ENCODE measurements around the gene PIM3.

Gene PIM3

DNA sequence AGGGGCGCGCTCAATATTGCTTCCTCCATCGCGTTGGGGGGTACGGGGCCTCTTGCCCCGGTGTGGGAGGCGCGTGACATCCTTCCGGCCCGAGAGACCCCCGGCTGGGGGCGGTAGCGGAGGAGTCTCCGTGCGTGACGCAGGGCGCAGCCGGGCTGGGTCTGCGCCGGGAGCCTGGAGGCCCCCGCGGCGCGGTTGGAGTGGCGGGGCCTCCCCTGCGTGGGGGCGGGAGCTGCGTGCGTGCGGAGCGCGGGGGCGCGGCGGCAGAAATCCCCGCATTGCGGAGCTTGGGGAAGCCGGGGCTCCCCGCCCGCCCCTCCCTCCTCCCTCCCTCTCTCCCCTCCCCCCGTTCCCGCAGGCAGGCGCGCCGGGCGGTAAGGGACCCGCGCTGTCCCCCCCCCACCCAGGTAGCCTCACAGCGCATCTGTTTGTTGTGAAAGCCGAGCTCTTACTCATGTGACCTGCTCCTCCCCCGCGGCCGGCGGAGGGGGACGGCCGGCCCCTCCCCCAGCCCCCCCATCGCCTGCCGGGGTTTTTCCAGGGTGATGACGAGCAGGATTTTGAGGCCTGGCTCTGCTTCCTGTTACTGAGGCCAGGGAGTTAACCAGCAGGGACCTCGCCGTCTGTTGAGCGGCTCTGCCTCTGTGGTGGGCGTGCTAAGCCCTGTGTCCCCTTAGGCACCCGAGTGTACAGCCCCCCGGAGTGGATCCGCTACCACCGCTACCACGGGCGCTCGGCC is 1.6 kb downstream of the PIM3 start:
- DNase-seq (ENCODE audit: low read depth) = no peak
- H3K4me3 ChIP-seq (ENCODE audit: low read depth, low read length) = peak overlapping the region; percentile 95
- TF ChIP-seq, protein P1, sequence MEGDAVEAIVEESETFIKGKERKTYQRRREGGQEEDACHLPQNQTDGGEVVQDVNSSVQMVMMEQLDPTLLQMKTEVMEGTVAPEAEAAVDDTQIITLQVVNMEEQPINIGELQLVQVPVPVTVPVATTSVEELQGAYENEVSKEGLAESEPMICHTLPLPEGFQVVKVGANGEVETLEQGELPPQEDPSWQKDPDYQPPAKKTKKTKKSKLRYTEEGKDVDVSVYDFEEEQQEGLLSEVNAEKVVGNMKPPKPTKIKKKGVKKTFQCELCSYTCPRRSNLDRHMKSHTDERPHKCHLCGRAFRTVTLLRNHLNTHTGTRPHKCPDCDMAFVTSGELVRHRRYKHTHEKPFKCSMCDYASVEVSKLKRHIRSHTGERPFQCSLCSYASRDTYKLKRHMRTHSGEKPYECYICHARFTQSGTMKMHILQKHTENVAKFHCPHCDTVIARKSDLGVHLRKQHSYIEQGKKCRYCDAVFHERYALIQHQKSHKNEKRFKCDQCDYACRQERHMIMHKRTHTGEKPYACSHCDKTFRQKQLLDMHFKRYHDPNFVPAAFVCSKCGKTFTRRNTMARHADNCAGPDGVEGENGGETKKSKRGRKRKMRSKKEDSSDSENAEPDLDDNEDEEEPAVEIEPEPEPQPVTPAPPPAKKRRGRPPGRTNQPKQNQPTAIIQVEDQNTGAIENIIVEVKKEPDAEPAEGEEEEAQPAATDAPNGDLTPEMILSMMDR (IDR thresholded peaks at IDR 0.05; ENCODE audit: low read depth, low read length, missing control alignments) = no peak

DNA sequence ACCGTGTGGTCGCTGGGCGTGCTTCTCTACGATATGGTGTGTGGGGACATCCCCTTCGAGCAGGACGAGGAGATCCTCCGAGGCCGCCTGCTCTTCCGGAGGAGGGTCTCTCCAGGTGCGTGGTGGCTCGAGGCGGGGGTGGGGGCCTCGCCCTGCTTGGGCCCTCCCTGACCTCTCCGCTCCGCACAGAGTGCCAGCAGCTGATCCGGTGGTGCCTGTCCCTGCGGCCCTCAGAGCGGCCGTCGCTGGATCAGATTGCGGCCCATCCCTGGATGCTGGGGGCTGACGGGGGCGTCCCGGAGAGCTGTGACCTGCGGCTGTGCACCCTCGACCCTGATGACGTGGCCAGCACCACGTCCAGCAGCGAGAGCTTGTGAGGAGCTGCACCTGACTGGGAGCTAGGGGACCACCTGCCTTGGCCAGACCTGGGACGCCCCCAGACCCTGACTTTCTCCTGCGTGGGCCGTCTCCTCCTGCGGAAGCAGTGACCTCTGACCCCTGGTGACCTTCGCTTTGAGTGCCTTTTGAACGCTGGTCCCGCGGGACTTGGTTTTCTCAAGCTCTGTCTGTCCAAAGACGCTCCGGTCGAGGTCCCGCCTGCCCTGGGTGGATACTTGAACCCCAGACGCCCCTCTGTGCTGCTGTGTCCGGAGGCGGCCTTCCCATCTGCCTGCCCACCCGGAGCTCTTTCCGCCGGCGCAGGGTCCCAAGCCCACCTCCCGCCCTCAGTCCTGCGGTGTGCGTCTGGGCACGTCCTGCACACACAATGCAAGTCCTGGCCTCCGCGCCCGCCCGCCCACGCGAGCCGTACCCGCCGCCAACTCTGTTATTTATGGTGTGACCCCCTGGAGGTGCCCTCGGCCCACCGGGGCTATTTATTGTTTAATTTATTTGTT is 2.4 kb downstream of the PIM3 start:
- TF ChIP-seq, protein P1 (IDR thresholded peaks at IDR 0.05; ENCODE audit: low read depth, low read length, missing control alignments) = peak; percentile 10
- H3K4me3 ChIP-seq (ENCODE audit: low read depth, low read length) = peak overlapping the region; percentile 95
- no peak for DNase-seq (ENCODE audit: low read depth)

DNA sequence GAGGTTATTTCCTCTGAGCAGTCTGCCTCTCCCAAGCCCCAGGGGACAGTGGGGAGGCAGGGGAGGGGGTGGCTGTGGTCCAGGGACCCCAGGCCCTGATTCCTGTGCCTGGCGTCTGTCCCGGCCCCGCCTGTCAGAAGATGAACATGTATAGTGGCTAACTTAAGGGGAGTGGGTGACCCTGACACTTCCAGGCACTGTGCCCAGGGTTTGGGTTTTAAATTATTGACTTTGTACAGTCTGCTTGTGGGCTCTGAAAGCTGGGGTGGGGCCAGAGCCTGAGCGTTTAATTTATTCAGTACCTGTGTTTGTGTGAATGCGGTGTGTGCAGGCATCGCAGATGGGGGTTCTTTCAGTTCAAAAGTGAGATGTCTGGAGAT is 3.1 kb downstream of the PIM3 start:
- TF ChIP-seq, protein P1 (IDR thresholded peaks at IDR 0.05; ENCODE audit: low read depth, low read length, missing control alignments) = no peak
- peak overlapping the region; percentile 95 for H3K4me3 ChIP-seq (ENCODE audit: low read depth, low read length)
- no peak for DNase-seq (ENCODE audit: low read depth)

DNA sequence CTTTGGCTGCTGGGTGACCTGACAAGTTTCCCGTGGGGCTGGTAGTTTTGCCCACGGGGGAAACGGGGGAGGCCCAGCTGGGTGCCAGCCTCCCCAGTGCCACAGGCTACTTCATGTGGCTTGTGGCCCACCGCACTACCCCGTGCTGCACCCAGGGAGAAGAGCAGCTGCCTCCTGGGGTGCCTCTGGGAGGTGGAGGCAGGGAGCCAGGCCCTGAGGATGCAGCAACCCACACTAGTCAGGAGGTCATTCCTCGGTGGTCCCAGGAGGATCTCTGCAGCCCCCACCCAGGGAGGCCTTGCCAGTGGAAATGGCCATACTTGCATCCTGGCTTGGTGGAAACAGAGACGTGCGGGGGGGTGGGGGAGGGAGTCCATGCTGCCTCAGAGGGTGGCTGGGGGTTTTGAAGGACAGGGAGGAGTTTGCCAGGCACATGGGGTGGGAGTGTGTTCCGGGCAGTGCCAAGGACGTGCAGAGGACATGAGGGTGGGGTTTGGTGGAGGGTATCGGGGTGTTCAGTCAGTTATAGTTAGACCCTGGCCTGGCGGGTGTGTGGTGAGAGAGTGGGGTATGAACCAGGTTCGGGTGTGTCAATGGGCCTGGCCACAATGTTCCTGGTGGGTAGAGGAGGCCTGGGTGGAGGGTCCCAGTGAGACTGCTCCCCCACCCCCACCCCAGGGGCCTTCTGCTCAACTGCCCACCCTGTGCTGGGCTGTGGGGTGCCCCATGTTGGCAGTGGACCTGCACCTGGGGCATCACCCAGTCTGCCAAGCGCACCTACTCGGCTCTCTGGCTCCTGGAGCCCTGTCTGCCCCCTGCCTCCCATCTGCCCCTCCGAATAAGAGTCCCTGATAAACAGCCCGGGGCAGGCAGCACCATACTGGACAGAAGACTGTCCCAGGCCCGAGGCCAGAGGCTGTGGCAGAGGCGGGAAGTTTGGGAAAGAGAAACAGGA is 3.8 kb downstream of the PIM3 start:
- TF ChIP-seq, protein P1 (IDR thresholded peaks at IDR 0.05; ENCODE audit: low read depth, low read length, missing control alignments) = no peak
- H3K4me3 ChIP-seq (ENCODE audit: low read depth, low read length) = peak overlapping the region; percentile 95
- DNase-seq (ENCODE audit: low read depth) = no peak

DNA sequence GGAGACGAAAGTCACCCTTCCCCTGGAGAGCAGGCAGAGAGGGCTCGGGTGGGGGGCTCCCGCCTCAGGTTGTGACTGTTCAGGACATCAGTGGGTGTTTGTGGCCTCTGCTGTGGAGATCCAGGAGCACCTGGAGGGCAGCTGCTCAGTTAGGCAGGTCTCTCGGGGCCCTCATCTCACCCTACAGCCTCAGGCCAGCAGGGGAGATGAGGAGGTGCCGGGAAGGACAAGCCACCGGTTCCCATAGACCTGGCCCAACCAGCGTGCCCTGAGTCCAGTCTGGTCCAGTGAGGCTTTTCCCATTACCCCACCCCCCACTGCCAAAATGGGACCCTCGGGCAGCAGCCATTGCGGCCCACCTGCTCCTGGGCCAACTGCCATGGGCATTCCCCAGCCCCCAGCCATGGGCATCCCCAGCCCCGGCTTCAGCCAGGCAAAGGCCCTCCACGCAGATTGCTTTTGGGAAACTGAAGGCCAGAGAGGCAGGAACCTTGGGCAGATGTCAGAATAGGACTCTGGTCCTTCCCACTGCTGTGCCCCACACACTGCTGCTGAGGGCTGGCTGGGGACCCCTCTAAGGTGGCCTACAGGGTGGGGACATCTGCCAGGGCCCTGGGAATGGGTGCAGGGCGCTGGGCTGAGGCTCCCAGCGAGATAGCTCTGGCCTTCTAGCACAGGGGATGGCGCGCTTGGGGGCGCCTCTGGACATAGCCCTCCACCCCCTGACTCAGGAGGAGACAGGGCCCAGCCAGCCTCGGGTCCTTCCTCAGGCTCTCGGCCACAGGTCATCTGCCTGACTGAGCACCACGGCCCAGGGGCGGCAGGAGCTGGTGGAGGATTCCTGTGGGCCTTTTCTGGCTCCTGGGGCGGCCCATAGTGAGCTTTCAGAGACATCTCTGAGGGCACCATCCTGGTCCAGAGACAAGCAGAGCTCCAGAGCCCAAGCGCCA is 4.8 kb downstream of the PIM3 start:
- DNase-seq (ENCODE audit: low read depth) = no peak
- TF ChIP-seq, protein P1 (IDR thresholded peaks at IDR 0.05; ENCODE audit: low read depth, low read length, missing control alignments) = no peak
- H3K4me3 ChIP-seq (ENCODE audit: low read depth, low read length) = no peak overlapping the region
